CD14-positive monocyte (primary cell): Measurements from ENCODE around the gene NTN3. TPM values are rescaled to one million over a fixed set of nuclear protein-coding genes. Genes with fewer than 3 reads are reported as not detected.
A peak's percentile ranks its signal among the peaks of the same experiment; 100 is the strongest.

ENCODE experiments used
- DNase-seq, 3 donors: peaks; one replicate each; pipeline ENCODE4 v3.0.0-alpha.2; 2011 to 2022
- H2AFZ ChIP-seq: 2 replicates; pipeline ENCODE4 v1.6.0; 2012; ENCODE audit warnings: mild to moderate bottlenecking, low read depth, low read length, inconsistent platforms; ENCODE audit not compliant: insufficient read depth, poor library complexity, severe bottlenecking
- H3K27ac ChIP-seq, 2 donors: 1 replicate in 1 of 2; 2 replicates in 1 of 2; pipeline ENCODE4 v1.5.1; 2012 to 2013; ENCODE audit warnings: low read length in 2 of 2, control low read depth in 1 of 2, inconsistent platforms in 1 of 2, low read depth in 1 of 2, mild to moderate bottlenecking in 1 of 2
- H3K27me3 ChIP-seq, 2 donors: one replicate each; pipeline versions ENCODE4 v1.6.0 to v1.6.1; 2011 to 2013; ENCODE audit warnings: low read length in 2 of 2; ENCODE audit not compliant: control insufficient read depth in 2 of 2, insufficient read depth in 2 of 2
- H3K36me3 ChIP-seq, 2 donors: replicated peaks in 1 of 2; 1 replicate in 1 of 2; 2 replicates in 1 of 2; pipeline versions ENCODE4 v1.5.1 to v1.6.1; 2012 to 2013; ENCODE audit warnings: low read length in 2 of 2, control low read depth in 1 of 2, inconsistent platforms in 1 of 2, mild to moderate bottlenecking in 1 of 2; ENCODE audit not compliant: insufficient read depth in 2 of 2, control insufficient read depth in 1 of 2
- H3K4me1 ChIP-seq, 2 donors: 1 replicate in 1 of 2; 2 replicates in 1 of 2; pipeline versions ENCODE4 v1.5.1 to v1.6.1; 2012 to 2013; ENCODE audit warnings: low read length in 2 of 2, control low read depth in 1 of 2, inconsistent platforms in 1 of 2, mild to moderate bottlenecking in 1 of 2, moderate library complexity in 1 of 2; ENCODE audit not compliant: insufficient read depth in 2 of 2, control insufficient read depth in 1 of 2
- H3K4me2 ChIP-seq: replicated peaks from 2 replicates; pipeline ENCODE3; 2012; ENCODE audit warnings: low read length, moderate library complexity, mild to moderate bottlenecking; ENCODE audit not compliant: poor library complexity, severe bottlenecking; ENCODE audit errors: extremely low read depth
- H3K4me3 ChIP-seq, 3 experiments: fragments of 200-600 bp in 1 of 3; sonication (generic) in 1 of 3; replicated peaks in 1 of 3; 1 replicate in 2 of 3; 2 replicates in 1 of 3; pipeline ENCODE4 v1.5.1; 2011 to 2013; ENCODE audit warnings: low read length in 3 of 3, mild to moderate bottlenecking in 3 of 3, control low read depth in 2 of 3, low read depth in 2 of 3, inconsistent platforms in 1 of 3, moderate library complexity in 1 of 3
- H3K79me2 ChIP-seq: 2 replicates; pipeline ENCODE4 v1.6.0; 2012; ENCODE audit warnings: mild to moderate bottlenecking, control low read depth, inconsistent platforms, low read length, moderate library complexity; ENCODE audit not compliant: insufficient read depth
- H3K9ac ChIP-seq: 2 replicates; pipeline ENCODE4 v1.6.0; 2017; ENCODE audit warnings: low read length, mild to moderate bottlenecking; ENCODE audit not compliant: insufficient read depth, poor library complexity, severe bottlenecking
- H3K9me3 ChIP-seq, 2 donors: replicated peaks in 1 of 2; 1 replicate in 1 of 2; 2 replicates in 1 of 2; pipeline versions ENCODE4 v1.5.1 to v1.6.1; 2012 to 2013; ENCODE audit warnings: low read length in 2 of 2, control low read depth in 1 of 2; ENCODE audit not compliant: control insufficient read depth in 1 of 2, insufficient read depth in 1 of 2
- H4K20me1 ChIP-seq: 2 replicates; pipeline ENCODE4 v1.6.0; 2012; ENCODE audit warnings: mild to moderate bottlenecking, low read length, control low read depth, moderate library complexity; ENCODE audit not compliant: insufficient read depth
- H3K27ac Mint-ChIP-seq, 7 donors: one replicate each; pipeline ENCODE4 v1.8.0; 2020; ENCODE audit warnings: mild to moderate bottlenecking in 7 of 7, mixed read lengths in 7 of 7, moderate library complexity in 6 of 7, inconsistent platforms in 2 of 7
- H3K27me3 Mint-ChIP-seq, 3 donors: one replicate each; pipeline ENCODE4 v1.8.0; 2021 to 2022; ENCODE audit warnings: low read depth in 3 of 3, mild to moderate bottlenecking in 3 of 3, mixed read lengths in 3 of 3, moderate library complexity in 3 of 3, inconsistent platforms in 1 of 3
- H3K36me3 Mint-ChIP-seq, 2 donors: one replicate each; pipeline ENCODE4 v1.8.0; 2020; ENCODE audit warnings: mixed read lengths in 2 of 2, inconsistent platforms in 1 of 2, mild to moderate bottlenecking in 1 of 2
- H3K4me1 Mint-ChIP-seq: one replicate; pipeline ENCODE4 v1.8.0; 2020; ENCODE audit warnings: mild to moderate bottlenecking, mixed read lengths
- H3K4me3 Mint-ChIP-seq, 2 donors: one replicate each; pipeline ENCODE4 v1.8.0; 2020; ENCODE audit warnings: mild to moderate bottlenecking in 2 of 2, mixed read lengths in 2 of 2, moderate library complexity in 1 of 2
- H3K9me3 Mint-ChIP-seq, 7 donors: one replicate each; pipeline ENCODE4 v1.8.0; 2020 to 2022; ENCODE audit warnings: mixed read lengths in 7 of 7, mild to moderate bottlenecking in 6 of 7, moderate library complexity in 6 of 7, inconsistent platforms in 2 of 7
- CTCF ChIP-seq: fragments of 200-600 bp; IDR thresholded peaks from one replicate; pipeline ENCODE4 v1.8.0; 2022; ENCODE audit warnings: antibody characterized with exemption, mild to moderate bottlenecking
- WGBS: methylation state at CpG from one replicate; pipeline ENCODE4 v1.1.5; 2013; ENCODE audit warnings: missing lambda C conversion rate; ENCODE audit not compliant: insufficient coverage; 5-methylcytosine and 5-hydroxymethylcytosine counted together
- intact Hi-C, 2 donors: fragments of 100-400 bp; cut with micrococcal nuclease; formaldehyde crosslinking; loops; one replicate each; pipeline versions ENCODE4 v1.15.0 to v1.15.1; 2023
- polyA plus RNA-seq, 3 donors: library from polyadenylated mRNA; depleted of rRNA in 1 of 3; unstranded in 2 of 3; stranded (reverse) in 1 of 3; fragments of 300-500 nt in 2 of 3; fragments of >200 nt in 1 of 3; fragmentation: Illumina TruSeq in 2 of 3; gene quantifications; 1 replicate in 2 of 3; 2 replicates in 1 of 3; pipeline ENCODE4 v1.2.3, GENCODE V29; 2012 to 2021
- small RNA-seq: library from RNA; depleted of rRNA; stranded (forward); fragments of <200 nt; gene quantifications from one replicate; pipeline ENCODE3, GENCODE V24; 2012; ENCODE audit warnings: low read depth; ENCODE audit not compliant: insufficient read length

The NTN3 gene
- polyA plus RNA-seq, 3 donors = not detected

GRCh38 chr16:2520784-2521531, 49.9 kb downstream of the NTN3 start:
- H3K4me1 Mint-ChIP-seq = peaks cover 57% of the 10 kb centered on the region
- peaks cover 41 to 44% of the 10 kb centered on the region in 2 donors for H3K36me3 ChIP-seq
- 22% methylated on average over 27 of the region's 41 CpGs for WGBS
- DNase-seq = peak; percentile 28 to 65 (median 44)
- peaks cover 0 to 4% (median 0%) of the 10 kb centered on the region in 7 donors for H3K9me3 Mint-ChIP-seq
- no peaks in the 10 kb centered on the region for H3K9me3 ChIP-seq
- peak overlapping the region; percentile 78 to 91 (median 89) for H3K27ac Mint-ChIP-seq
- intact Hi-C loops = loop anchor here in 1 of 2 donors (1.0 kb wide), 1 partner anchor 11 kb away; no protein-coding TSS in a partner anchor
- H3K79me2 ChIP-seq = peaks cover 71% of the 10 kb centered on the region
- H2AFZ ChIP-seq = no peak overlapping the region
- H3K27ac ChIP-seq = peak overlapping the region; percentile 52 to 63
- H3K9ac ChIP-seq = peak overlapping the region; percentile 54
- peaks cover 49 to 50% of the 10 kb centered on the region in 2 donors for H3K4me1 ChIP-seq
- peaks cover 0 to under 1% (median 0%) of the 10 kb centered on the region in 3 donors for H3K27me3 Mint-ChIP-seq
- peak overlapping the region; percentile 63 for H3K4me2 ChIP-seq
- TF ChIP-seq CTCF = peak; percentile 17
- H4K20me1 ChIP-seq = peaks cover 89% of the 10 kb centered on the region
- peak overlapping the region; percentile 90 to 92 for H3K4me3 Mint-ChIP-seq
- no peaks in the 10 kb centered on the region for H3K27me3 ChIP-seq
- peaks cover 58 to 78% of the 10 kb centered on the region in 2 donors for H3K36me3 Mint-ChIP-seq
- H3K4me3 ChIP-seq = peak overlapping the region; percentile 30 to 72 (median 62)

Small RNAs within 50 kb of the gene (small RNA-seq; reads per million reads assigned to genes)
- gene AC093525.1 (not detected), gene MIR6768 (not detected)

Other genes starting within 250 kb of the NTN3 start
- gene E4F1, start 247.7 kb upstream of the NTN3 start, polyA plus RNA-seq = 10 to 100 TPM in 1 of 3 donors, 1 to 10 TPM in 2; 4.9 to 50.9 (median 5.8) TPM
- gene DNASE1L2, start 234.9 kb upstream of the NTN3 start, polyA plus RNA-seq = 1 to 10 TPM in 1 of 3 donors, not detected in 2; 1.1 TPM
- gene ECI1, start 219.7 kb upstream of the NTN3 start, polyA plus RNA-seq = 10 to 100 TPM; 29.9 to 74.5 (median 52.3) TPM
- 100 to 1,000 TPM in 2 of 3 donors, 10 to 100 TPM in 1; 93.7 to 176 (median 106) TPM for gene RNPS1, start 203.2 kb upstream of the NTN3 start, polyA plus RNA-seq
- 1 to 10 TPM in 1 of 3 donors, under 1 TPM in 2; 0.06 to 1.2 (median 0.68) TPM for gene ABCA3, start 130.6 kb upstream of the NTN3 start, polyA plus RNA-seq
- gene CCNF, start 41.9 kb upstream of the NTN3 start, polyA plus RNA-seq = under 1 TPM; 0.34 to 0.97 (median 0.68) TPM
- under 1 TPM in 1 of 3 donors, not detected in 2; 0.28 TPM for gene TEDC2, start 11.2 kb upstream of the NTN3 start, polyA plus RNA-seq
- gene TBC1D24, start 3.8 kb downstream of the NTN3 start, polyA plus RNA-seq = 1 to 10 TPM in 2 of 3 donors, under 1 TPM in 1; 0.76 to 5.9 (median 2.1) TPM
- 100 to 1,000 TPM; 176 to 310 (median 187) TPM for gene ATP6V0C, start 42.7 kb downstream of the NTN3 start, polyA plus RNA-seq
- gene AMDHD2, start 49.1 kb downstream of the NTN3 start, polyA plus RNA-seq = 10 to 100 TPM in 1 of 3 donors, 1 to 10 TPM in 2; 6.9 to 57.8 (median 8.4) TPM
- under 1 TPM in 2 of 3 donors, not detected in 1; 0.12 to 0.56 TPM for gene CEMP1, start 60.1 kb downstream of the NTN3 start, polyA plus RNA-seq
- gene PDPK1, start 66.7 kb downstream of the NTN3 start, polyA plus RNA-seq = 10 to 100 TPM; 35.6 to 45.9 (median 38.6) TPM
- 10 to 100 TPM; 16.0 to 23.1 (median 21.0) TPM for gene KCTD5, start 211.2 kb downstream of the NTN3 start, polyA plus RNA-seq
- gene PRSS27, start 248.9 kb downstream of the NTN3 start, polyA plus RNA-seq = 1 to 10 TPM in 1 of 3 donors, not detected in 2; 1.1 TPM